Stimulated activated CD4-positive, alpha-beta T cell treated with anti-CD3 and anti-CD28 coated beads, Interleukin-2, amount 100 ng/mL, for 48 hours (primary cell): Measurements from ENCODE around the gene ANXA3.

ENCODE experiments used
- DNase-seq, 2 donors: peaks; one replicate each; pipeline ENCODE4 v3.0.0-alpha.2; 2020

The ANXA3 gene

DNA sequence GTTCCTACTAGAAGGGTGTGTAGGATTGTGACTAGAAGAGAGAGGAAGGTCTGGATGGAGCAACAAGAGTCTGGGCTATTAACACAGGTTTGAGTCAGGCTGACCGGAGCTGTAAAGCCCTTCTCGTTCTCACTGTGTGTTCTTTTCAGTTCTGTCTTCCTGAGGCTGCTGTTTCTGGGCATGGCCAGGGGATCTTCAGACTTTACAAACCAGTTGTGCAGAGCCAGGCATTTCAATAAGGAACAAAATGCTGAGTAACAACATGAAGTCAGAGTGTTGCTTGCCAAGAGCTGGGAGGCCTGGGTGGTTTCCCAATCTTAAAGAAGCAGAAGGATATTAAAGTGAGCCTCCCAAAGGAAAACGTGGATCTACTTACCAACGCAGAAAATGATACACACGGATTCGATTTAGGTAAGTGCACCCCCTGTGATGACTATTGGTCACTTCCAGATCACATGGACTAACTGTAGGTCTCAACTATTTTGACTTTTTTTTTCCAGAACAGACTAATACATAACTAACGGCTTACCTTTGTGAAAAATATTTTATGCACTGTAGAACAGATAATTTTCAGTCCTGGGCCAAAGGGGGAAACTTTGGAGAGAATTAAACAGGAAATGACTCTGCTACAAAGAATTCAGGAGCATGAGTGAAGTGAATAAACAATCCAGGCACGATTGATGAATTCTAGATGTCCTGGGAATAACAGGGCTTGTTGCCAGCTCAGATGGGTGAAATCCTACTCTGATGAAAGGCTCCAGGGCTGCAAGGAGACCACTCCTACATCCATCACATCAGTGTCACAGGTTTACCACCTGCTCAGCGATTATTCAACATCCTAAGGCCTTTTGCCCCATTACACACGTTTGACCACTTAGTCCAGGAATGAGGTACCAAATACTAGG lies 94.5 kb downstream of the ANXA3 start:
- no peak for DNase-seq

GRCh38 chr4:78647272-78647671 lies 95.7 kb downstream of the ANXA3 start:
- DNase-seq, result no peak

DNA sequence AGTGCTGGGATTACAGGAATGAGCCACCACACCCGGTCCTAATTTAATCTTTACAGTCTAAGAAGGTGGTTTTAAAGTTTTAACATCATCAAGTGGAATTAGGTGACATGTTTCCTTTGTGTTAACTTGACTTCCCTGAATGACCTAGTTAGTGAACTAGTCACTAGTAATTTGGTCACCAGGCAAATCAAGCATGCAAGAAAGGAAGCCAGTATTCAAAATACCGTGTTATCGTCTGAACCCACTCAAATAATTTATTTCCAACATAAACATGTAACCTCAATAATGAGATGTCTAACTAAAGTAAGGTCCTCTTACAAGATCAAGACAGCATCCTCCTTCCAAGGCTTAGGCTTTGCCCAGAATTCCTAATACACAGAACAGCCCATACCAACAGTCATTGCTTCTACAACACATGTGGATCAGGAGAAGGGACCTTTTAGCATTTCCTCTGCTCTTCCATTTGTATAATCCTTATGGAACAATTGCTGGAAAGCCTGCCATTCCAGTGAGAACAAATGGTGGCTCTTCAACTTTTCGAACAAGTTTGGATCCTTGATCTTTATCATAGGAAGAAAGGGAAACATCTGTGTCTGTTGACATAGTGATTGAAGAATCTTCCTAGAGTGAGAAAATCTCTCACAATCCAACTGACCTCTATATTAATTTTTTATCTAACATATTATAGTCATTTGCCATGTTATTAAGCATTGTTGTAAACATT lies 97.2 kb downstream of the ANXA3 start:
- no peak for DNase-seq

GRCh38 chr4:78650106-78651024 lies 98.8 kb downstream of the ANXA3 start:
- no peak for DNase-seq

DNA sequence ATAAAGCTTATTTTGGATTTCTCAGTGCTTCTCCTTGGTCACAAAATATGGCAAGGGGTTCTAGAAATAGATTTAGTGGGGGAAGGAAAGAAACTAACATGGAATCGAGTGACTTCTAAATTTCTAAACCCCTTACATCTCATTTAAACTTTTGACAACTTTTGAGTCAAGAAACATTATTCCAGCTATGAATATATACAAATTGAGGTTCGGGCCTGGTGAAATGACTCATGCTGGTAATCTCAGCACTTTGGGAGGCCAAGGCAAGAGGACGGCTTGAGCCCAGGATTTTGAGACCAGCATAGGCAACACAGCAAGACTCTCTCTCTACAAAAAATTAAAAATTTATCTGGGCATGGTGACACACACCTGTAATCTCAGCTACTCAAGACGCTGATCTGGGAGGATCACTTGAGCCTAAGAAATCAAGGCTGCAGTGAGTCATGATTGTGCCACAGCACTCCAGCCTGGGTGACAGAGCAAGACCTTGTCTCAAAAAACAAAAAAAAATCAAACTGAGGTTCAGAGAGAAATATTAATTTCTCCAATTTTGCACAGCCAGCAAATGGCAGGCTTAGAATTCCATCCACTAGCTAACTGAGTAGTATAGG lies 99.8 kb downstream of the ANXA3 start:
- no peak for DNase-seq

DNA sequence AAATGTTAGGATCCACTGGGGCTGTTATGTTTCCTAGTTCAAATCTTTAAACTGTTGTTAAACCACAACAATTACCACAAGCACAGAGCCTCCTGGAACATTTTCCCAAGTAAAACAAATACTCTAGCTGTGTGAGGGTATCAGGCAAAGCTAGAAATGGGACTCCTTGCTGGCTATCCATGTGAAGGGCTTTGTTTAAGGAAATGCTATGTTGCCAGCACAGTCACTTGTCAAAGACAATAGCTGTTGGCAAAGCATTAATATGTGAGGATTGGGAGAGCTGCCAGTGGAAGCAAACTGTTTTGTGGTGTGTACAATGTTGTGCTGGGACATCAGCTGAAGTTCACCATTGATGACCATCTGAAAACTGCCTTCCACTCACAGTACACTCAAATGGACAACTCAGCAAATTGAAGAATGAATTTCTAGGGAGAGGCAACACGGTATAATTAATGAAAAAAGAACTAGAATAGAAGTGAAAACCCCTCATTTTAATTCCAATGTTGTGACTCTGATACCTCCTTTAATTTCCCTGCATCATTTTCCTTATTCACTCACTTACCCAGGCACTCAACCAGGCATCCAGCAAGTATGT lies 100.8 kb downstream of the ANXA3 start:
- DNase-seq, result no peak

- DNase-seq, result no peak
Measured at GRCh38 chr4:78653655-78654054, 102.1 kb downstream of the ANXA3 start.

GRCh38 chr4:78654807-78655206 lies 103.2 kb downstream of the ANXA3 start:
- no peak for DNase-seq

GRCh38 chr4:78656968-78657445 lies 105.4 kb downstream of the ANXA3 start:
- no peak for DNase-seq

GRCh38 chr4:78659264-78659663 lies 107.7 kb downstream of the ANXA3 start:
- DNase-seq, result no peak

GRCh38 chr4:78659665-78660064 lies 108.1 kb downstream of the ANXA3 start:
- no peak for DNase-seq
